Measurements from ENCODE around the gene WT1. TPM values are rescaled to one million over a fixed set of nuclear protein-coding genes. Genes with fewer than 3 reads are reported as not detected.

WT1 gene
- total RNA-seq, 1 experiment from 2014 or later, result 0.75 TPM

DNA sequence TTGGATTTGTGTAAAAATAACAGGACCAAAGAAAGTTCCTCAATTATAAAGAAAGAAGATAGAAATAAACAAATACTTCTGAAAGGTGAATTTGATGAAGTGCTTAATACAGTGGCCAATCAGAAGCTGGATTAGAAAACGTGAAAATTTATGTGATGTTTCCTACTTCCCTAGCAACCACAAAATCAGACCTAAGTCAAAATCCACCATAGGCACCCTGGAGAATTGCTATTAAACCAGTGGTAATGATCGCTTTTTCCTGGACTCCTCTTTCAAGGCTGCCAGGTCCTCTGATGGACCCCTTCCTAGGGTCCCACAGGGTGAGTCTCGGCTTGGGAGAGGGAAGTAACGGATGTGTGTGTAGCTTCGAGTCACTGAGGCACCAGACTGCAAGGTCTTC, 9.6 kb downstream of the WT1 start:
- DNase-seq (ENCODE audit: low read depth), result no peak

DNA sequence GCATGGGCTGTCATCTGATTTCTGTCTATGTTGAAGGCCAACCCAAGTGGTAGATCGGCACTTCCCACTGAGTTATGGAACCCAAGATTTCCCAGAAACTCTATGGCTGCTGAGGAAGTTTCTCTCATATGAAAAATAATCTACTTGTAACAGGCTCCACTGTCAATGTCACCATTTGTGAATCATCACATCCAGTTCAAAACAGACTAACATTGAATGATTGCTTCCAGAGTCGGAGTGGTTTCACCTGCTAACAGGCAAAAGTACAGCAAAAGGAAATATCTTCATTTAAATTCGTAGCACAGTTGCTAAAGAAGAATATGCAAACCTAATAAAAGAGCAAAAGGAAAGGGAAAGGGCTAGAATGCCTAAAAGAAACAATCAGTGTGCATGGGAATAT, 12.8 kb downstream of the WT1 start:
- DNase-seq (ENCODE audit: low read depth), result no peak

DNA sequence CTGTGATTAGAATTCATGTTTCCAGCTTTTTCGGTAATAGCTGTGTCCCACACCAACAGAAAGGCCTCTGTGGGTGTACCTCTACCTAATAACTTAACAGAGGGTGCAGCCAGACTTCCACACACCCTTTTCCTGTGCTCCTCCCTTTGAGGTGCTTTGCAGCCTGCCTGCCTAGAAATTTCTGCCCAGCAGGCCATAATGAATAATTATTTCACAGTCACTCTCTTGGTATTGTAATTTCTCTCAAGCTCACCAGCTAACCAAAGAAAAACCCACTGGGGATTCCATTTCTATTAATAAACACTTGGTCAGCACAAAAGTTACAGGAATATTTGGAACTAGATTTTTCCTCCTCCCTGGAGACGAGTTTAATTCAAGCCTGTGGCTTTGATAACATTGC, 13.3 kb downstream of the WT1 start:
- peak; percentile 28 for DNase-seq (ENCODE audit: low read depth)

DNA sequence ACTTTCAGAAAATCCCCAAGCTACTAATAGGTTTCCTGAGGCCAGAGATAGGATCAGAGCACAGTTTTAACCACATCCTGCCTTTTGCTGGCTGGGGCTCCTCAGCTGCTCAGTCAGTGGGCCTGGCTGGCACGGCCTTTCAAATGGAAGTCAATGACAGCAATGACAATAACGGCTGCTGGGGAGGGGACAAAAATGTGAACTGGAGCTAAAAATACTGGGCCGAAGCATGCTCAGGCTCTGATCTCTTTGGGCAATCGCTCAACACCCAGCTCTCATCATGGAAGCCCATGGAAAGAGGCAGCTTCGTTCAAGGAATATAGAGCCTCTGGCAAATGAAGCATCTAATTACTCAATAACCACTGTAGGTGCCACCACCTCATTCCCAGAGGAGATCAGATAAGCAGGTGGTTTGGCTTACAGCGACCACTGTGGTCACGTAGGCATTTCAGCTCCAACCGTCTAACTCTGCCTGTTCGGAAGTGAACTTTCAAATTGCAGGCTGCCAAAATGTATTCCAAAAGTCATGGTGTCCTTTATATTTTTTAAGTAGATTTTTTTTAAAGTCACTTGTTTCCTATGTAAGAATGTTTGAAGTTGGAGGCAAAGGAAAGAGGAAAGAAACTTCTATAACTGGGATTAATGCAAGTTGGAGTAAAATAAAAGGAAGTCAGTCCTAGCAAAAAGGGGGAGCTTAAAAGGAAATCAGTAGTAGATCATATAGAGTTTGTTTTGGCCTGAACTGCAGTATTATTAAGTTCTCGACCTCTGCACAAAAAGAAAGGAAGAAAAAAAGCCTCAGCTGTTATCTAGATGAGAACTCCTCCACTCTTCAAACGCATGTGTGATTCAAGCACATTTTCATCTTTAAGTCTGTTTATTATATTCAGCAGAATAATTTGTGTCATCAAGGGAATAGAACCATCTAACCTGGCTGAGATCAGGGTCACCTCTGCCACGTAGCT, 14.1 kb downstream of the WT1 start:
- DNase-seq (ENCODE audit: low read depth), result peak; percentile 52

DNA sequence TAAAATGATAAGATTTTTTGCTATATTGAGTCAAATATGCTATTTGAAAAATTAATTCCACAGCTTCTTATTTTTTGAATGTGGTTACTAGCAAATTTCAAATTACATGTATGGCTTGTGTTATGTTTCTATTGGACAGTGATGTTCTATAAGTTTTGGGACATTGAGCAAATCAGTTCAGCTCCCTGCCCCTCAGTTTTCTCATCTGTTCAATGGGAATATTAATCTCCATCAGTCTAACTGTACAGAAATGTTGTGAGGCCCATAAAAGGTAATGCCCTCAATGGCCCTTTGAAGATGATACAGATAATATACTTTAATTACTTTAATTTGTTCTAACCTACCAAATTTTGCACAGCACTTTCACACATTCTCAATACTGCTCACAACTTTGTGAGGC, 15.2 kb downstream of the WT1 start:
- no peak for DNase-seq (ENCODE audit: low read depth)

DNA sequence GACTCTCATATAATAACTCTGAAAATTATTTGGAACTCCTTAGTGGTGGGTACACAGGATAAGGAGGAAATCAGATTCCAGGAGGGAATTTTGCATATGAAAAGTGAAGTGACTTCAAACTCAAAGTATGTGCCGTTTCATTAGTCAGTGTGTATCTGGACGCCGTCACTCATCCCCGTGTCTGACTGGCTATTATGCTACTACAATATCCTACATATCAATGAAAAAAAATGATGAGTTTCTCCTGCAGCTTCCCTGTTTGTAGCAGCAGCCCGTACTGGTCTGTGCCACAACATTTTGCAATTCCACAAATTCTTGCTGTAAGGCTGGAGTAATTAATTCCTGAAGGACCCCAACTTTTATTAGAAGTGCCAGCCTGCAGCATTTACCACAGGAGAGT, 16.5 kb downstream of the WT1 start:
- no peak for DNase-seq (ENCODE audit: low read depth)

DNA sequence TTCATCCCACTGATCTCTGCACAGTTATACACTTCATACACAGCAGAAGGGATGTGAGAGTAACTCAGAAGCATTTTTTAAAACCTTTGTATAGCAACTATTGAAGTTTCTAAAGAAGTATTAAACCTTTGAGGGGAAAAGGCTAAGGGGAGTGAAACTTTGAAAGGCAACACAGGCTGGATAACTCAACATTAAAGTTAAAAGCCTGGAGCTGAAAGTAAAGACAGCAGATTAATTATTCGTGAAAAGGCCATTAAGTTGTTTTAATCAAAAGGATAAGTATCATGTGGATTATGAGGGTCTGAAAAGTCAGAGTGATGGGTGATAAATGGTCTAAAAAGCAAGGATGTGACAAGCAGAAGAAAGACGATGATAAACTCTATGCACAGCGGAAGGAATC, 17.5 kb downstream of the WT1 start:
- DNase-seq (ENCODE audit: low read depth), result no peak

DNA sequence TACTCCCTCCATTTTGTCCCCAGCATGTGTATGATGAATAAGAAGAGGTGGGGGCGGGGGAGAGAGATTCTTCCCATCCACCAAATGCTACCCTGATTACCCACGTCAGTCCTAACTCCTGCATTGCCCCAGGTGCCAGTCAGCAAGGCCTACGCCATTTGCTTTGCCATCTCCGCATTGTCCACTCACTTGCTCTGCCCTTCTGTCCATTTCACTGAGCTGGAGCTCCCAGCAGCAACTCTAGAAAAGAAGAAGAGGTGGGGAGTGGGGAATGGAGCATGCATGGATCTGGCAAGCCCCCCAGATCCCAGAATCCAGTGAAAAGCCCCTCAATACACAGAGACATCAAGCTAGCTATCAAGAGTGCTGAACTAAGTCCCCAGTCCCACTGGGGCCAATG, 19.0 kb downstream of the WT1 start:
- DNase-seq (ENCODE audit: low read depth), result no peak

DNA sequence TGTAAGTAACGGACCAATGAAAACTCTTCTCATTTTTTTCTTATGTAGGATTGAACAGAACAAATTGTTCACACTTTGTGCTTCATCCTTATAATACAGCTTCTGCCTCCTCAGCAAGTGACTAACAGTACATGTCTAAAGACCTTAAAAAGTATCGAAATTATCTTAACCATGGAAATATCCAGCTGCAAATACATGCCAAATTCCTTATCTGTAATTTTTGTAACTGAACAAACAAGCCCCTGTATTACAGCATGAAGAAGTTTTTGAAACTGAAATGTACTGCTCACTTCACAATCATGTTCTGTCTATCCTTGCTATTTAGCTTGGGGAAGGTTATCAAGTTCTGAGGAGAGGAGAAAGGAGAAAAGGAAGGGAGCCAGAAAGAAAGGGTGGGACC, 20.4 kb downstream of the WT1 start:
- DNase-seq (ENCODE audit: low read depth), result no peak

DNA sequence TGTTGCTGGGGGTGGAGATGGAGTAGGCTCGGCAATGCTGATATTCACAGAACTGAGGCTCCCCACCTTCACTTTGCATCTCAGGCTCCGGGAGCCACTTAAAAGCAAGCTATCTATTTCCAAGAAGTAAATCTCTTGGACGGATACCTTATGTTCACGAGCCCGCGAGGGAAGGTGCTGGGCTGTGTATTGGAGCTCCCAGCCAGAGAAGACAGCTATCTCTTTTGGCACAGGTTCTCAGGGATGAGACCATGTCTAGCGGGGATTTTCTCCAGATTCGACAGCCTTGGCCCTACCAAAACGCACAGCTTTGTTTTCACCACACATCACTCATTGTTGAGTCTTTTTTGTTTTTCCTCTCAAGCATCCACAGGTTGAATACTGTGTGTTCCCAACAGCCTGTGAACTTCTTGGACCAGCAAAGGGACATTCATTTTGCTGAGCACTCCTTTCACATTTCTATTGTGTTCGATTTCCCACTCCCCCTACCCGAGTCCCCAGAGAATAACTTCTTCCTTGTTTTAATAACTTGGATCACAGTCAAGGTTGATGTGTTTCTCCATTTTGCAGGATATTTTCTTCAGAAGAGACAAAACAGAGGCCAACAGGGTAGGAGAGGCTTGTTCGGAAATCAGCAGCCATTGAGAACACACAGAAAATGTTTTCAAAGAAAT, 23.3 kb downstream of the WT1 start:
- DNase-seq (ENCODE audit: low read depth), result no peak

DNA sequence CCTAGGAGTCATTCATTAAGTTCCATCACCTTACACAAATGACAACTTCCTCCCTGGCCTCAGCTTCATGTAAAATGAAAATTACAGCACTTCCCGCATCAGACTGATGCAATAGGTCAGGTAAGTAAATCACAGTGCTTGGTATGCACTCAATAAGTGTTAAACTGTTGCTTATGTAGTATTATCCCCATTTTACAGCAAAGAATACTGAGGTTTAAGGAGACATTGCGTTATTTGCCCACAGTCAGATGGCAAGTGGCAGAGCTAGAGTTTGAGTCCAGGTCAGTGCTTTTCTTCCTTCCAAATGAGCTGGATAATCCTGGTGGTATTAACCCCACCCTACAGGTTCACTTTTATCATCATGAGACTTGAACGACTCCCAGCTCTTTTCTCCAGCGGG, 29.7 kb downstream of the WT1 start:
- DNase-seq (ENCODE audit: low read depth), result no peak

DNA sequence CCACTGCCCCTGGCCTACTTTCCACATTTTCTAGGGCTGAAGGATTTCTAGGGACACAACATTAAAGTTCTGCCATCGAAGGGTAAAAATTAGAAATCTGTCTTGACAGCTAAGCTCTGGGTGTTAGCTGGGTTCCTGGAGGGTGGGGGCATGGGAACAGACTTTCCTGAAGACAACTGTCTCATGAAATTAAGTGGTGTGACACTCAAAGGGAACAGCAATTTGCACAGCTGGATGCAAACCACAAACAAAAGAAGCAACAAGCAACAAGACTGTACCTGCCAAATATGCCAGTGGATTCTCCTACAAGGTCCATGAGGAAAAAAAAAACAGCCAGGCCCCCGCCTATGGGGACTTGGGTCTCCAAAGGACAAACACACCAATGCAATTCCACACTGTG, 32.5 kb downstream of the WT1 start:
- DNase-seq (ENCODE audit: low read depth), result no peak

DNA sequence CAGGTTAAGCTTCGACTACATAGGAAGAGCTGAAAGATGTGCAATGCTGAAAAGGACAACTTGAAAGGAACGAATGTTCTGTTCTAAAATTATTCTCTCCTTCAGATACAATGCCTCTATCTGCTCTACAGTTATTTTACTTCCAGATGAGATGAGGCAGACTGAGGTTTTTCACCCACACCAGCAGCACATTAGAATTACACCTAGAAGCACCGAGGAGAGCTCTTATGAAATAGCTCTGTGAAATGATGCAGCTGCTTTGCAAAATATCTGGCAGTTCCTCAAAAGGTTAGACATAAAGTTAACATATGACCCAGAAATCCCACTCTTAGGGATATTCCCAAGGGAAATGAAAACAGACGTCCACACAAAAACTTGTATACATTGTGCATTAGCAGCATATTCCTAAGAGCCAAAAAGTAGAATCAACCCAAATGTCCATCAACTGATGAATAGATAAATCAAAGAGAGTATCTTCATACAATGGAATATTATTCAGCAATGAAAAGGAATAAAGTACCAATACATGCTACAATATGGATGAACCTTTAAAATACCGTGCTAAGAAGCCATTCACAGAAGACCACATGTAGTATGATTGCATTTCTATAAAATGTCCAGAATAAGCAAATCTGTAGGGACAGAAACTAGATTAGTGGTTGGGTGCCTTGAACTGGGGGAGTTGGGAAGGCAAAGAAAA, 34.5 kb downstream of the WT1 start:
- DNase-seq (ENCODE audit: low read depth), result no peak

DNA sequence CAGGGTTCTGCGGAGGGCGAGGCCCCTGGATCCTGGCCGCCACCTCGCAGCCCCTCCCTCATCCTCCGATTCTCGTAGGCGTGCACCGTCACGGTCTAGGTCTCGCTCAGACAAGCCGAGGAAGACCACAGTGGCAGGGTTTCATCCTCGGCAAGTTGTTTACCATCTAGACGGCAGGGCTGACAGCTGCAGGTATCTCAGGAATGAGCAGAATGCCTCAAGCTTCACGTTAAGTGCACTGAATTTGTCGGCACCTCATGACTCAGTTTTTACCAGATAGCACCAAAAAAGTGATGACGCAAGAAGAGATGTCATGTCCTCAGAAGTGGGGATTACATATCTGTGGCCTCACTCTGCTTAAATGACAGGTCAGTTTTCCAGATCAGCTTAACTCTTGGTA, 35.1 kb downstream of the WT1 start:
- no peak for DNase-seq (ENCODE audit: low read depth)

DNA sequence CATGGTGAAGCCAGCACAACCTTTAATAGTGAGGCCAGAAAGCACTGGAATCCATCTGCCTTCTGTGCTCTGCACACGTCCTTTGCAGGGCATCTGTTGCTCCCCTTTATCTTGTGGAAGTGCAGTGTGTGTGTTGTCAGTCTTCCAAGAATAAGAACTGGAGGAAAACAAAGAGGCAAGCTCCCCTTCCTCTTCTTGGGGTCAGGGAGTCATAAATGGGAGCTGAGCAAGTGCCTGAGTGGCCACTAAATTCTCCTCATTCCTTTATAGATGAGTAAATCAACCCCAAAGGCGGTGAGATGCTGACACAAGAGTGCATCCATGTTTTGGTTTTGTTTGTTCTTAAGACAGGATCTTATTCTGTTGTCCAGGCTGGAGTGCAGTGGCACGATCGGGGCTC, 38.3 kb downstream of the WT1 start:
- DNase-seq (ENCODE audit: low read depth), result peak; percentile 71

DNA sequence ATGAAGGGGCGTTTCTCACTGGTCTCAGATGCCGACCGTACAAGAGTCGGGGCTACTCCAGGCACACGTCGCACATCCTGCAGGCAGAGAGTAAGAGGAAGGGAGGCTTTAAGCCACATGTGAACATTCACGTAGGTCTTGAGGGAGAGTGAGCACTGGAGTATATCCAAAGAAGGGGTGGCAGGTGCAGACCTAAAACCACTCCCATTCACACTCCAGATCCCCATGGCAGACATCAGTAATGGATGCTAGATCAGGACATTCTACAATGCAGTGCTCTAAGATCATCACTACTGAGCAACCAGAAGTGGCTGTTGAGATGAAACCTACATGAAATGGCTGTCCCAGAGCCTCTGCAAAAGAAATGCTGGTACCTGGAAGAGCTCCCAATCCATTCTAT, 39.0 kb downstream of the WT1 start:
- no peak for DNase-seq (ENCODE audit: low read depth)

DNA sequence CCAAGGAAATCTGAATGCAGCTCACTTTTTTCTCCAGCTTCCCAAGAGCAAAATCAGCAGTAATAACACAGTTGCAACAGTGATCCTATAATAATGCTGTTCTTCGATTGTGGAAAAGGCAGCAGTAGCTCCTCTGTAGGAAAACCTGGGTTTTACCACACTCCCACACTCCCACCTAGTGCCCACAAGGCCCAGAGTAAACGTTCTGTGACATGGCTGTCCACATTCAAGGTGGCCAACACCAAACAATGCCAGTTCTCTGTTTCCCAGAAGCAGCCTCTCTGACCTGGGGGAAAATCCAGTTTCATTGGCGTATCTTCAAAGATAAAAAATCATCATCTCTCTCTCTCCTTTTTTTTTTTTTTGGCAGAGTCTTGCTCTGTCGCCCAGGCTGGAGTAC, 40.2 kb downstream of the WT1 start:
- no peak for DNase-seq (ENCODE audit: low read depth)

DNA sequence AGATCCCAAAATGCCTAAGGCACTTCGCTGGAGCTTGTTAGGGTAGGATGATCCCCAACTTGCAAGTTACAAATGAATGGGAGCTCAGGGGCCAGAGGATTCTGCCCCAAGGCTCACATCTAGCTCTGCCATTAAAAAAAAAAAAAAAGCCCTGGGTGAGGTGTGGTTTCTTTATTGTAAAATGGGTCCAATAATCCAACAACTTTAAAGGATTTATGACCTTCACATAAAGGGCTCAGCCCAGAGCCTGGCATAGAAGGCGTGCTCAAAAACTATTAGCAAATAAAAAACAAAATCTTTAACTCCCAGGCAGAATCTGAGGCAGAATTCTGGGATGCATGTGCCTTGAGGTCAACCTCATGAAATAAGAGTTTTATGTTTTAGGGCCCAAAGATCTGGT, 42.5 kb downstream of the WT1 start:
- DNase-seq (ENCODE audit: low read depth), result no peak

DNA sequence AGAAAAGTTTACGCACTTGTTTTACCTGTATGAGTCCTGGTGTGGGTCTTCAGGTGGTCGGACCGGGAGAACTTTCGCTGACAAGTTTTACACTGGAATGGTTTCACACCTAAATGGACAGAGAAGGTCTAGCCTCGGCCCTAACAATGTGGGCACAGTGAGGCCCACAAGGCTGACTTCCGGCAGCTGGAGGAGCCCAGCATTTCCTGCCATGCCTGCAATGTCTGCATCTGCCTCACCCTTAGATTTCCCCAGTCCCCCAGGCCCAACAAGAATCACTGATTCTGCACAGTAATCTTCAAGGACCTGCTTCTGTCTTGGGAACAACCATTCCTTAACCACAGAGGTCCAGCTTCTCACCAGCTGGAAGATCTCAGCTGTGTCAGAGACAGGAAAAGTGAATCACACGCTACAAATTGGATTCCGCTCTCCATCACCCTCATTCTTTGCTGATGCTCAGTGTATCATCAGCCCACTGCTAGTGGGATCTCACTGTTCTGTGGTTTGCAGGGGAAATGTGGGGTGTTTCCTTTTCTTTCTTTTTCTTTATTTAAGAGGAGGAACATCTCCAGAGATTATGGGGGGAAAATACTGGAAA, 43.3 kb downstream of the WT1 start:
- peak; percentile 75 for DNase-seq (ENCODE audit: low read depth)

DNA sequence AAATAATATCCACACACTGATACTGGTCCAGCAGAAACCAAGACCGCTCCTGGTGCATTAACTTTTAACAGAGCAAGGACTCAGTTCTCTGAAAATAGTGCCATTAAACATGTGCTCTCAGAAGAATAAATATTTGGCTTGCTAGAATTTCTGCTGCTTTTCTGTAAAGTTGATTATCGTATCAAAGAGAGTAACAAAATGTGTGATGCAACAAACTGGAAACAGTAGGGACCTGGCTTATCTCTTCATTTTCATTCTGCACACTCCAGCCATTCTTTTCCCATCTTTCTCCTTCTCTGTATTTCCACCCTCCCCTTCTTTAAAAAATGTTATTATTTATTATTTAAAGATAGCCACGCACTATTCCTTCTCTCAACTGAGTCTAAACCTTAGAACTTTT, 43.9 kb downstream of the WT1 start:
- DNase-seq (ENCODE audit: low read depth), result no peak

DNA sequence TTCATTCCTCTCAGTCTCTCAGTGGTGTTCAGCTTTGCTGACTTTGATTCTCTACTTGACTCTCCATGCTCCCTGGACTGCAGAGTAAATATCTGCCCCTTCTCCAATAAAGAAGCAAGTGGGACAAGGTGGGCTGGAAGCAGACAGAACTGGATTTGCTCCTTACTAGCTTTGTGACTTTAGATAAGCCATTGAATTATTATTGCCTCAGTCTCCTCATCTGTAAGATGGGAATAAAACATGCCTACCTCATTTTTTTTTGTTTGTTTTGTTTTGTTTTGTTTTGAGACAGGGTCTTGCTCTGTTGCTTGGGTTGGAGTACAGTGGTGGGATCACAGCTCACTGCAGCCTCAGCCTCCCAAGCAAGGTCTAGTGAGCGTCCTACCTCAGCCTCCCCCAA, 44.6 kb downstream of the WT1 start:
- DNase-seq (ENCODE audit: low read depth), result no peak
